Upper lobe of left lung (tissue), 4 donors: ENCODE measurements around the gene ADCY4.

Experiments
- CTCF ChIP-seq, 6 experiments: fragments of 450-650 bp in 4 of 6; fragments of 200-600 bp in 2 of 6; sonication (generic) in 2 of 6; IDR thresholded peaks; one replicate each; pipeline ENCODE4 v1.5.1; 2016 to 2019; ENCODE audit warnings: antibody characterized with exemption in 6 of 6
- EP300 ChIP-seq, 4 donors: sonication (generic); formaldehyde crosslinking; IDR thresholded peaks; one replicate each; pipeline ENCODE4 v1.5.1; 2017; ENCODE audit warnings: antibody characterized with exemption in 4 of 4, control low read depth in 2 of 4
- POLR2A ChIP-seq, 4 donors: fragments of 450-650 bp; IDR thresholded peaks; one replicate each; pipeline ENCODE4 v1.5.1; 2016 to 2017; ENCODE audit warnings: antibody characterized with exemption in 4 of 4, mild to moderate bottlenecking in 2 of 4
- POLR2AphosphoS5 ChIP-seq, 2 donors: sonication (generic); formaldehyde crosslinking; IDR thresholded peaks; one replicate each; pipeline ENCODE4 v1.5.1; 2017; ENCODE audit warnings: antibody characterized with exemption in 2 of 2

- TF ChIP-seq CTCF (IDR thresholded peaks at IDR 0.05) (no peak), POLR2A (IDR thresholded peaks at IDR 0.05) (no peak), POLR2AphosphoS5 (IDR thresholded peaks at IDR 0.05) (no peak), EP300 (IDR thresholded peaks at IDR 0.05) (no peak)
Measured at GRCh38 chr14:24291446-24292117, 43.3 kb downstream of the ADCY4 start.
